H9 (cell line): ENCODE measurements around the gene L3MBTL4. TPM values are rescaled to one million over a fixed set of nuclear protein-coding genes. Genes with fewer than 3 reads are reported as not detected.

Experiments
- DNase-seq: peaks from one replicate; pipeline ENCODE4 v3.0.0-alpha.2; 2017
- H2AFZ ChIP-seq: one replicate; pipeline ENCODE4 v1.6.1; 2013; ENCODE audit warnings: mild to moderate bottlenecking, low read length, control low read depth, moderate library complexity
- H2AK5ac ChIP-seq: 2 replicates; pipeline ENCODE4 v1.6.1; 2013; ENCODE audit warnings: low read length, control low read depth, mixed read lengths; ENCODE audit not compliant: insufficient read length
- H2BK120ac ChIP-seq: one replicate; pipeline ENCODE4 v1.6.1; 2013; ENCODE audit warnings: low read depth, mild to moderate bottlenecking, low read length, control low read depth, inconsistent platforms; ENCODE audit not compliant: poor library complexity, severe bottlenecking
- H2BK12ac ChIP-seq: 2 replicates; pipeline ENCODE4 v1.6.1; 2013; ENCODE audit warnings: low read length, control low read depth, mixed read lengths, low read depth; ENCODE audit not compliant: insufficient read length
- H2BK15ac ChIP-seq: 2 replicates; pipeline ENCODE4 v1.6.1; 2013; ENCODE audit warnings: low read depth, low read length, control low read depth
- H2BK20ac ChIP-seq: one replicate; pipeline ENCODE4 v1.6.1; 2013; ENCODE audit warnings: low read depth, mild to moderate bottlenecking, low read length, control low read depth, inconsistent platforms; ENCODE audit not compliant: poor library complexity, severe bottlenecking
- H2BK5ac ChIP-seq: 2 replicates; pipeline ENCODE4 v1.6.1; 2013; ENCODE audit warnings: low read length, control low read depth, mixed read lengths; ENCODE audit not compliant: insufficient read length
- H3K14ac ChIP-seq: 2 replicates; pipeline ENCODE4 v1.6.1; 2013; ENCODE audit warnings: low read length, control low read depth; ENCODE audit not compliant: insufficient read depth
- H3K18ac ChIP-seq: 2 replicates; pipeline ENCODE4 v1.6.1; 2013; ENCODE audit warnings: low read depth, mild to moderate bottlenecking, mixed read lengths, low read length, control low read depth; ENCODE audit not compliant: insufficient read length
- H3K23ac ChIP-seq: 2 replicates; pipeline ENCODE4 v1.6.1; 2013; ENCODE audit warnings: low read length, control low read depth, mixed read lengths, low read depth; ENCODE audit not compliant: insufficient read length
- H3K23me2 ChIP-seq: 2 replicates; pipeline ENCODE4 v1.6.1; 2013; ENCODE audit warnings: low read depth, mild to moderate bottlenecking, mixed read lengths, low read length, control low read depth; ENCODE audit not compliant: insufficient read length, poor library complexity, severe bottlenecking
- H3K27ac ChIP-seq: 2 replicates; pipeline ENCODE4 v1.5.1; 2013; ENCODE audit warnings: low read length, control low read depth, mixed read lengths, low read depth; ENCODE audit not compliant: insufficient read length
- H3K27me3 ChIP-seq: 2 replicates; pipeline ENCODE4 v1.6.1; 2013; ENCODE audit warnings: low read length, control low read depth, inconsistent platforms; ENCODE audit not compliant: insufficient read depth
- H3K4ac ChIP-seq: 2 replicates; pipeline ENCODE4 v1.6.1; 2013; ENCODE audit warnings: low read depth, mild to moderate bottlenecking, control low read depth, inconsistent platforms, low read length, moderate library complexity
- H3K4me1 ChIP-seq: 2 replicates; pipeline ENCODE4 v1.6.1; 2013; ENCODE audit warnings: low read length, control low read depth, inconsistent platforms; ENCODE audit not compliant: insufficient read depth
- H3K4me2 ChIP-seq: 2 replicates; pipeline ENCODE4 v1.6.1; 2013; ENCODE audit warnings: low read length, control low read depth, mixed read lengths; ENCODE audit not compliant: insufficient read length, insufficient read depth
- H3K56ac ChIP-seq: 2 replicates; pipeline ENCODE4 v1.6.1; 2013; ENCODE audit warnings: low read depth, mild to moderate bottlenecking, mixed read lengths, low read length, control low read depth; ENCODE audit not compliant: insufficient read length
- H3K79me1 ChIP-seq: 2 replicates; pipeline ENCODE4 v1.6.1; 2013; ENCODE audit warnings: low read depth, mild to moderate bottlenecking, moderate library complexity, low read length, control low read depth, inconsistent platforms; ENCODE audit not compliant: insufficient read depth, poor library complexity, severe bottlenecking
- H3K79me2 ChIP-seq: 2 replicates; pipeline ENCODE4 v1.6.1; 2013; ENCODE audit warnings: low read length, control low read depth, inconsistent platforms; ENCODE audit not compliant: insufficient read depth
- H3K9ac ChIP-seq: 2 replicates; pipeline ENCODE4 v1.6.1; 2013; ENCODE audit warnings: low read length, control low read depth, mixed read lengths; ENCODE audit not compliant: insufficient read length; ENCODE audit errors: extremely low read depth
- H3K9me3 ChIP-seq: one replicate; pipeline ENCODE4 v1.6.1; 2013; ENCODE audit warnings: low read depth, low read length, inconsistent platforms; ENCODE audit not compliant: control insufficient read depth
- H3T11ph ChIP-seq: one replicate; pipeline ENCODE4 v1.6.1; 2013; ENCODE audit warnings: mild to moderate bottlenecking, low read length, control low read depth, inconsistent platforms
- H4K20me1 ChIP-seq: one replicate; pipeline ENCODE4 v1.6.1; 2013; ENCODE audit not compliant: control insufficient read depth, insufficient read length, insufficient read depth
- H4K5ac ChIP-seq: 2 replicates; pipeline ENCODE4 v1.6.1; 2013; ENCODE audit warnings: low read depth, mild to moderate bottlenecking, mixed read lengths, low read length, control low read depth; ENCODE audit not compliant: insufficient read length
- H4K8ac ChIP-seq: replicated peaks from 2 replicates; pipeline ENCODE4 v1.6.1; 2013; ENCODE audit warnings: low read length, control low read depth, mixed read lengths, low read depth; ENCODE audit not compliant: insufficient read length
- H4K91ac ChIP-seq: 2 replicates; pipeline ENCODE4 v1.6.1; 2013; ENCODE audit warnings: low read depth, mild to moderate bottlenecking, moderate library complexity, mixed read lengths, low read length, control low read depth; ENCODE audit not compliant: insufficient read length
- H3K27ac Mint-ChIP-seq, 3 experiments: 2 replicates in 2 of 3; 3 replicates in 1 of 3; pipeline ENCODE4 v1.8.0; 2020 to 2021; ENCODE audit warnings: mixed read lengths in 3 of 3, mild to moderate bottlenecking in 1 of 3, moderate library complexity in 1 of 3
- H3K27me3 Mint-ChIP-seq: 2 replicates; pipeline ENCODE4 v1.8.0; 2021; ENCODE audit warnings: low read depth, mild to moderate bottlenecking, moderate library complexity, mixed read lengths
- H3K36me3 Mint-ChIP-seq, 3 experiments: 2 replicates in 2 of 3; 3 replicates in 1 of 3; pipeline ENCODE4 v1.8.0; 2020 to 2021; ENCODE audit warnings: low read depth in 3 of 3, mixed read lengths in 3 of 3; ENCODE audit not compliant: insufficient read depth in 1 of 3
- H3K4me1 Mint-ChIP-seq, 2 experiments: 2 replicates each; pipeline ENCODE4 v1.8.0; 2020; ENCODE audit warnings: mixed read lengths in 2 of 2
- H3K4me3 Mint-ChIP-seq, 2 experiments: 2 replicates in 1 of 2; 3 replicates in 1 of 2; pipeline ENCODE4 v1.8.0; 2020 to 2021; ENCODE audit warnings: mild to moderate bottlenecking in 2 of 2, mixed read lengths in 2 of 2, moderate library complexity in 1 of 2
- H3K9me3 Mint-ChIP-seq, 2 experiments: 2 replicates in 1 of 2; 3 replicates in 1 of 2; pipeline ENCODE4 v1.8.0; 2020; ENCODE audit warnings: mild to moderate bottlenecking in 2 of 2, mixed read lengths in 2 of 2, moderate library complexity in 1 of 2
- WGBS: extraction: QIAGEN DNeasy Blood & Tissue Kit; methylation state at CpG from one replicate; pipeline ENCODE4 v1.1.7; 2013; ENCODE audit warnings: missing lambda C conversion rate, low lambda C conversion rate, mixed read lengths; ENCODE audit not compliant: insufficient read length; ENCODE audit errors: extremely low coverage; 5-methylcytosine and 5-hydroxymethylcytosine counted together
- total RNA-seq: library from RNA; stranded (reverse); gene quantifications from 2 replicates; pipeline ENCODE4 v1.2.1, GENCODE V29; 2021
- TF ChIP-seq, protein P1 (sequence below): fragments of 200-600 bp; sonication (generic); conservative IDR thresholded peaks from 3 replicates; pipeline ENCODE4 v1.8.0; 2021; ENCODE audit warnings: antibody characterized with exemption, mild to moderate bottlenecking

The L3MBTL4 gene
- total RNA-seq, 1 experiment from 2014 or later: 1.9 TPM

GRCh38 chr18:5992381-5992780 lies 422.3 kb downstream of the L3MBTL4 start:
- Histone ChIP-seq H2BK12ac (no peak overlapping the region), H3K18ac (no peak overlapping the region)

More at GRCh38 chr18:5992381-5992780, 422.3 kb downstream of the L3MBTL4 start:
- Histone ChIP-seq H2AFZ (no peak overlapping the region), H3K4me2 (no peak overlapping the region), H2BK20ac (no peak overlapping the region), H2BK15ac (no peak overlapping the region), H3K79me1 (no peaks in the 10 kb centered on the region), H2BK5ac (no peak overlapping the region), H3K9me3 (no peaks in the 10 kb centered on the region), H3K27me3 (no peaks in the 10 kb centered on the region), H3K27ac (no peak overlapping the region), H4K8ac (no peak overlapping the region), H4K5ac (no peak overlapping the region), H3K79me2 (no peaks in the 10 kb centered on the region), H3K4me1 (peaks cover 20% of the 10 kb centered on the region; the same call in 1 of the 2 replicates), H2AK5ac (no peak overlapping the region), H4K91ac (no peak overlapping the region), H4K20me1 (no peaks in the 10 kb centered on the region), H2BK120ac (no peak overlapping the region), H3K23me2 (no peaks in the 10 kb centered on the region), H3K4ac (no peak overlapping the region), H3K23ac (no peak overlapping the region), H3K9ac (no peak overlapping the region), H3T11ph (no peak overlapping the region), H3K56ac (no peak overlapping the region), H3K14ac (no peak overlapping the region)
- DNase-seq: no peak
- no peaks in the 10 kb centered on the region; a peak in 3 of 5 replicates for H3K9me3 Mint-ChIP-seq
- peaks cover 4% of the 10 kb centered on the region for H3K27me3 Mint-ChIP-seq
- no peak overlapping the region for H3K4me3 Mint-ChIP-seq
- no CpG with 5 or more reads among the region's 7 CpGs for WGBS
- peaks cover 0 to 4% (median 4%) of the 10 kb centered on the region in 3 experiments; a peak in 4 of 7 replicates for H3K36me3 Mint-ChIP-seq
- H3K4me1 Mint-ChIP-seq: peaks cover 33 to 34% of the 10 kb centered on the region in 2 experiments
- TF ChIP-seq, protein P1, sequence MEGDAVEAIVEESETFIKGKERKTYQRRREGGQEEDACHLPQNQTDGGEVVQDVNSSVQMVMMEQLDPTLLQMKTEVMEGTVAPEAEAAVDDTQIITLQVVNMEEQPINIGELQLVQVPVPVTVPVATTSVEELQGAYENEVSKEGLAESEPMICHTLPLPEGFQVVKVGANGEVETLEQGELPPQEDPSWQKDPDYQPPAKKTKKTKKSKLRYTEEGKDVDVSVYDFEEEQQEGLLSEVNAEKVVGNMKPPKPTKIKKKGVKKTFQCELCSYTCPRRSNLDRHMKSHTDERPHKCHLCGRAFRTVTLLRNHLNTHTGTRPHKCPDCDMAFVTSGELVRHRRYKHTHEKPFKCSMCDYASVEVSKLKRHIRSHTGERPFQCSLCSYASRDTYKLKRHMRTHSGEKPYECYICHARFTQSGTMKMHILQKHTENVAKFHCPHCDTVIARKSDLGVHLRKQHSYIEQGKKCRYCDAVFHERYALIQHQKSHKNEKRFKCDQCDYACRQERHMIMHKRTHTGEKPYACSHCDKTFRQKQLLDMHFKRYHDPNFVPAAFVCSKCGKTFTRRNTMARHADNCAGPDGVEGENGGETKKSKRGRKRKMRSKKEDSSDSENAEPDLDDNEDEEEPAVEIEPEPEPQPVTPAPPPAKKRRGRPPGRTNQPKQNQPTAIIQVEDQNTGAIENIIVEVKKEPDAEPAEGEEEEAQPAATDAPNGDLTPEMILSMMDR: no peak
- no peak overlapping the region for H3K27ac Mint-ChIP-seq
